Measurements from ENCODE around the gene SFT2D2.

SFT2D2 gene

DNA sequence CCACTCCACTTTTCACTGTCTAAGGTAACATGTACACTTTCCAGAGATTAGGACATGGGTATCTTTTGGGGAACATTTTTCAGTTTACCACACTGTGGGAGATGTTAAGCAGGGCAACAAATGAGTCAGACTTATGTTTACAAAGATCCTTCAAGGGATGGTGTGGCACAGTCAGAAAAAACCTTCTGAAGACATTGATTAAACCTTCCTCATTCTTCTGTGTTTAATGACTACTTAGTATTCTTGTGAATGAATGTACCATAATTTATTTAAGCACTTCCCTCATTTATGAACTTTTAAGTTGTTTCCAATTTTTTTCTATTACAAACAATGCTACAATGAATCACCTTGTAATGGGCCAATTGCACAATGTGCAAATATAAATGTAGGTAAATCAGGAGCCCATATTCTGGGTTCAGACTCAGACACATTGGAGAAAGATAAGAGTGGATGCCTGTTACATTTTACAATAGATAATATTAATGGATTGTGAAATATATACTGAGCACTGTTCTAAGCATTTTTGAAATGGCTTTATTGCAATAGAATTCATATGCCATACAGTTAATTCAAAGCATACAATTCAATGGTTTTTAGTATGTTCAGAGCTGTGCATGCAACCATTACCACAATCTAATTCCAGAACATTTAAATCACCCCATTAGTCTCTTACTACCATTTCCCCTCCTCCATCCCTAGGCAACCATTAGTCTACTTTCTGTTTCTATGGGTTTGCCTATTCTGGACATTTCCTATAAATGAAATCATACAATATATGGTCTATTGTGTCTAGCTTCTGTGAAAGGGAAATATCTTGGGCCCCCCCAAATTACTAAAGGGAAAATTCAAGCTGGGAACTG, 1.9 kb upstream of the SFT2D2 start:
- DNase-seq: no peak

DNA sequence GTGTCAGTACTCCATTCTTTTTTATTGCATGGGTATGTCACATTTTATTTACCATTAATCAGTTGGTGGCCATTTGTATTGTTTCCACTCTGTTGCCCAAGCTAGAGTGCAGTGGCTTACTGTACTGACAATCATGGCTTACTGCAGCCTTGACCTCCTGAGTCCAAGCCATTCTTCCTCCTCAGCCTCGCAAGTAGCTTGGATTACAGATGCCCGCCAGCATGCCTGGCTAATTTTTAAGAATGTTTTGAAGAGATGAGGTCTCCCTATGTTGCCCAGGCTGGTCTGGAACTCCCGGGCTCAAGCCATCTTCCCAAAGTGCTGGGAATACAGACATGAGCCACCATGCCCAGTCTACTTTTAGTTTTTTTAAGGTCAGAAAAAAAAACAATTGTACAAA, 813 bp upstream of the SFT2D2 start:
- no peak for DNase-seq

DNA sequence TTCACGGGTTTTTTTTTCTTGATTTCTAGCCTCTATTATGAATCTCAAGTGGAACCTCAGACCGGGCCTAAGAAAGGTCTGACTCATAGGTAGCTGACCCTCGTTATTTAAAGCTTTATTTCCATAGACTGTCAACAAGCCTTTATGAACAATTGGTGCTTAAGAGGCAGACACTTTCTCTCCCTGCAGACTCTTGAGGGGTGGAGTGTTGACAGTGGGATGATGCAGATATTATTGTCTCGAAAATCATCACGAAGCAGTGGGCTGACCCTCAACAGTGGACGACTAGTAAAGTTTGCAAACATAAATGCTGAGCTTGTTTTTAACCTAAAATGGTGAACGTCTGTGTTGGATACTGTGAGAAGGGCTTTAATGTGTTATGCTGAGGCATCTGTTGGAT, 1.8 kb downstream of the SFT2D2 start:
- no peak for DNase-seq

DNA sequence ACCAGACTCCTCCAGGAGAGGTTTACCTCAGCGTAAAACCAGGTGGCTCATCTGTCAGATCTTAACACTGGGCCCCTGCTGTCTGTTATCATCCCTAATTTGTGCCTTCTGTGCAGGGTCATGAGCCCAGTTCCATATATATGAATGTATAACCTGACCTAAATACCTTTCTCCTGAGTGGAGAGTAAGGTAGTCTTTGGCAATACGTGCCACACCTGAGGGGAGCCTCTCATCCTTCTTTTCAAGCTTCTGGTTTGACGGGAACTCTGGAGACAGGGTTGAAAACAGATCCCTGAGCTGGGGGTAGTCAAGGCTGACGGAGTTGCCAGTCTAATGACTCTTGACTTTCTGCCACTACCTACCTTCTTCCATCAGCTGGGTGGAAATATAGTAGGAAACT, 4.1 kb downstream of the SFT2D2 start:
- no peak for DNase-seq

DNA sequence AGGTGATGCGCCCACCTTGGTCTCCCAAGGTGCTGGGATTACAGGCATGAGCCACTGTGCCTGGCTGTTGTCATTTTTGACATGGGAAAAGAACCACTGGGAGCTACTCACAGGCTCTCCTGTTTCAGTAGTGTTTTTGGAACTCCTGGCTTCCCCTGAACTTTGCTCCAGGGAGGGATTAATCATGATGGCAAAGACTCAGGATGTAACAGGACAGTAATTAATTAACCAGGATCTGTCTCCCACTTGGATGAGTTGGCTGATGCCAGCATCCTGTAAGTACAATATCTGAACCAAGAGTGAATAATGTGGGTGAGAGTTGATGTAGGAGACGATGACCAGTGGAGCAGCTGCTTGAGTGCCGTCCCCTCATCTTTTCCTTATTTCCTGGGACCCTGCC, 4.9 kb downstream of the SFT2D2 start:
- DNase-seq: no peak

DNA sequence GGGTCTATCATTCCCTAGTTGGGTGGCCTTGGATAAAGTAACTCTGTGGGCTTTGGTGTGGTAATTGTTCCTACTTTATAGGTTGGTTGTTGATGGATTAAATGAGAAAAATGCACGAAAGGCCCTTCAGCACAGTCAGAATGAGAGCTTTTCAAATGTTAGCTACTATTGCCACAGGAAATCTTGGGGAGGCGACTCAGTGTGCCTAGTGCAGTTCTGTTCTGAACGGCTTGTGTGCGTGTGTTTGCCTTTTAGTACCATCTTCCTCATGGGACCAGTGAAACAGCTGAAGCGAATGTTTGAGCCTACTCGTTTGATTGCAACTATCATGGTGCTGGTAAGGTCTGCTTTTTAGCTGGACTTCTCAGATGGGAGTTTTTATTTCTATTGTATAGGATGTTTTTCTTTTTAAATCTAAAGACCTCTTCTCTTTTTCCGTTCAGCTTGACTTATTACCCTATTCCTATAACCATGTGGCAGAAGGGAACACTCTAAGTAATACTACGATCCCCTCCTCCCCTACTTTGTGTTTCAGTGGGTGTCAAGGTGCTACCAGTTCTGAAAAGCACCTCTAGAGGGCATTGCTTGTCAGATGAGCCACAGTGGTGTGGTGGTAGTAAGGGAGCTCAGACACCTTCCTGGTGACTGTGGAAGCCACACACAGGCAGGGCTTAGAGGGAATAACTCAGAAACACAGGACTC, 9.2 kb downstream of the SFT2D2 start:
- peak; percentile 7 for DNase-seq

DNA sequence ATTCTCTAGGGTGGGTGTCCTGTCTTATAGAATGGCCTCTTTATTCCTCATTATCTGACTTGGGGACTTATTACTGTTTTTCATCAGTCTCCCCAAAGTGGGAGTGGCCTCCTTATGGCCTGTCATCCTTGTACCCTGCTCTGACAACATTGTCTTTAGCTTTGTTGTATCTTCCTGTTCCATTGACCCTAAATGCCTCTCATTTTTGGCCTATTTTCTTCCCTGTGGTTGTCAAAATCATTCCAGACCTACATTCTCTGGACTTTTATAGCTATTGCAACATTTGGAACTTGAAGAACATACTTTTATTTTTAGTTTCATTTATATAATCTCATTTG, 9.7 kb downstream of the SFT2D2 start:
- no peak for DNase-seq

DNA sequence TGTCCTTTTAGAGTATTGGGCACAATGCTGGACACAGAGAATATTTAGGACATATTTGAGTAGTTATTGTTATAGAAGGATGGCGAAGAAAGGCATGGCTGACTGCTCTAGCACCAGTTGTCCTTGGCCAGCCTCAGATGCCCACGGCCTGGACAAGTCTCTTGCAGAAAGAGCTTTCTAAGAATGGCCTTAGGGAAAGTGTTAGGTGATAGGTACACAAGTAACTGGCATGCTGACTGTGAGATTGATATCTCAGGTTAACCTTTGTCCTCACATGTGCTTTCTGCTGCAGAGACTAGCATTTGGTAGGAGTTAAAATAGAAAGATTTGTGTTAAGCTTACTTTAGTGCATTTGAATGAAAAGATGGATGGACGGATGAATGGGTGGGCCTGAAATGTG, 10.1 kb downstream of the SFT2D2 start:
- DNase-seq: no peak

DNA sequence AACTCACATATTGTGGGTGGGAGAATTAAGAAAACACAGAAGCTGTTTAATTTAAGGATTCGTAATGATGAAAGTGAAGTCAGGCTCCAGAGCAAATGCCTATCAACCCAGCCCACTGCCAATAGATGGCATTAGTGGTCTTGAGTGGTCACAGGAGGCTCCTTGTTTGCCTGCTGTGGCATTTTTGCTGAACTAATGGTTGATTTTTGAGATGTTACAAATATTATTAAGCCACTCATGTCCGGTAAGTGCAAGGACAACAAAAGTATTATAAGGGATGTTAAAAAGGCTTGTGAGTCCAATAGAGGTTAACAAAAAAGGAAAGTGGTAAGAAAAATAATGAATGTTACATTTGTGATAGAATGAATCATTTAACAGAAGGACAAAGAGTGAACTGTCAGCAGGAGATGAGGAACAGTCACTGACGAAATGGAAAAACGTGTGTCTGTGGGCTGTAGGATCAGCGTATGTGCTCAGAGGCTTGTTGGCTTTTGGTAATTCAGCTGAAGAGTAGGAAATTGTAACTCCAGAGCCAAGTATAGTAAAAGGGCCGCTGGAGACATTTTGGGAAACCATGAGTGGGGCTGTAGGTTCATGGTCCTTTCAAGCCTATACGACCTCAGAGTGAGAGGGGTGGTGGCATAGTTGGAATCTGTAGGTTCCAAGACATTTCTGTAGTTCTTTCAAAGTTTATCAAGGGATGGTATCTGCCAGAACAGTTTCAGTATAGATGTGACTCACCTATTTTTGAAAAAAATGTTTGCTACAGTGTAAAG, 11.2 kb downstream of the SFT2D2 start:
- no peak for DNase-seq

DNA sequence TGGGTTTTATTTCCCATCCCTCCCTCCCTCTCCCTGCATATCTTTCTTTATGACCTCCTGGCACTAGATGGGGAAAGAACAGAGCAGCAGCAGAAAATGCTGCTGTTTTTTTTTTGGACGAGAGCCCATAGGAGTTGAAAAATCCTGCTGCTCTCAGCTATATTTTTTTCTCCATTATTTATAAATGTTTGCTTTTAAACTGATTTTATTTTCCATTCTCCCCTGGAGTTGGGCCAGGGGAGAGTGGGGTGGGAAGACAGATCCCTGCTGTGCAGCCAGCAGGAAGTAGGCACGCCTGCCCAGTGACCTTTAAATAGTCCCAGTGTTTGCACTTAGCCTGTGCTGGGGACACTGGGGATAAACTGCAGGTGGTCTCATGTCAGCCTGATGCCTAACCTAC, 17.4 kb downstream of the SFT2D2 start:
- DNase-seq: no peak

DNA sequence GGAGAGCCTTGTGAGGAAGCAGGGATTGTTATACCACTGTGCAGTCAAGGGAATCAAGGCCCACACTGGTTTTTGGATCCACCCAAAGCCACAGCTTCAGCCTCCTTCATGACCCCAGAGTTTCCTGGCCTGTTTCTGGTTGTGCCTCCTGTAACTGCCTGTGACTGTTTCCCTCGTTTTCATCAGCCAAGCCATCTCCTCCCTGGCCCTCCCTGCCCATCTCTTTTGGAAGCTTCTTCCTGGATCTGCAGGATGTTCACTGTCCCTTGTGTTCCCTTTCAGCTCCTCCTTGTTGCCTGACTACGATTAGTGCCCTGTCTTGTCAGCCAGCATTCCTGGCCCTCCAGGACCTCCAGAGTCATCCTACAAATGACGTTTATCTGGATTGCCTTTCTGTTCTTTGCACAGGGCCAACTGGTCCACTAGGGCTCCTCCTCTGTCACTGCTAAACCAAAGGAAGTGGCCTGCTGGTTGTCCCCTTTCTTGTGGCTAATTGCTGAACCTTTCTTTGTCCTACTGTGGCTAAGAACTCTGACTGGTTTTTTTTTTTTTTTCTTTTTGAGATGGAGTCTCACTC, 17.9 kb downstream of the SFT2D2 start:
- no peak for DNase-seq

DNA sequence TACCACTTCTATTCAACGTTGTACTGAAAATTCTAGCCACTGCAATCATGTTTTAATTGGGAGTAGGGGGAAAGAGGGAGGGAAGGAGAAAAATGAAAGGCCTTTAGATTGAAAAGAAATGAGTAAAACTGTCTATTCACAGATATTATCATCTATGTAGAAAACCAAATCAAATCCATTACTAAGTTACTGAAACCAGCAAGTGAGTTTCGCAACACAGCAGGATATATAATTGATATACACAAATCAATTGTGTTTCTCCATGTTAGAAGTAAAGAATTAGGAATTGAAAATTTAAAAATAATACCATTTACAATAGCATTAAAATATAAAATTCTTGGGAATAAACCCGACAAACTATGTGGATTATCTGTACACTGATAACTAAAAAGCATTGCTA, 19.2 kb downstream of the SFT2D2 start:
- no peak for DNase-seq

DNA sequence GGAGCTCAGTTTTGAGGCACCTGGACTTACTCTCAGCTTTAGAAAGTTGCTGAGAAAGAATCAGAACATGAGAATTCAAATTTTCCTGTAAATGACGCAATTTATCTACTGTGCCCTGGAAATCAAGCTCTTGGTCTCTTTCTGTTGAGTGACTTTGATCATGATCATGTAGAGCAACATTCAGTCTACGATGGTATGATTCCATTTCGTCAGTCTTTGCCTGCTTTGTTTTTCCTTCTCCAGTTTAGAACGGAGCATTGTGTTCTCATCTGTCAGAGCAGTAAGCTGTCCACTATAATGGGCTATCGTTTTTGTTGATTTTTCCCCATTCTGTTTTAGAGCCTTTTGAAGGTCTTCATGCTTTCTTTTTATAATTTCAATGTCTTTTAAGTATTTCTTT, 20.7 kb downstream of the SFT2D2 start:
- DNase-seq: no peak

DNA sequence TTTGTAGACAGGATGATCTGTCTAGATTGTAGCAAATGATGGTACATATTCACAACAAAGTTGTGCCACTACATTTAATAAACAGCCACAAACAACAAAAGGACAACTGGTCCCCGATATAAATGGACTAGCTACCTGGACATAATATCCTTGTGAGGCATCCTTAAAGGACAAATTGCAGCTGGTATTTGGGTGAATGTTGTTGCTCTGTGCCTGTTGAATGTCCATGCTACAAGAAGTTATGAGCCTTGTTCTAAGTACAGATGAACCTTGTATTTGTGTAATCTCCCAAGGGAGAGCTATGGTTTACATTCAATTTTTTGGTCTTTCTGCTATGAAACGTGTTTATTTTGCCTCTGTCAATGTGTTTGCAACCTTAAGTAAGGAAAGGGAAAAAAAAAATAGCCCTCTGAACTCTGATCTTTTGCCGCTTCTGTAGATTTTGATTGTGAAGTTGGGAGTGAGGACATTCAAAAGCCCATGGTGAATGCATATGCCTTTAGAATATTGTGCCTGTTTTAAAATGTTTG, 26.5 kb downstream of the SFT2D2 start:
- no peak for DNase-seq

DNA sequence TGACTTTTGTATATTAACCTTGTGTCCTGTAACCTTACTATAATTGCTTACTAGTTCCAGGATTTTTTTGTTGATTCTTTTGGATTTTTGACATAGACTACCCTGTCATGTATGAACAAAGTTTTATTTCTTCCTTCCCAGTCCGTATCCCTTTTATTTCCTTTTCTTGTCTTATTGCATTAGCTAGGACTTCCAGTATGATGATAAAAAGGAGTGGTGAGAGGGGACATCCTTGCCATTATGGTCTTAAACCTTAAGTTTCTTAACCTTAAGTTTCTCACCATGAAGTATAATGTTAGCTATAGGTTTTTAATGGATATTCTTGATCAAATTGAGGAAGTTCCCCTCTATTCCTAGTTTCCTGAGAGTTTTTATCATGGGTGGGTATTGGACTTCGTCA, 30.4 kb downstream of the SFT2D2 start:
- DNase-seq: no peak

DNA sequence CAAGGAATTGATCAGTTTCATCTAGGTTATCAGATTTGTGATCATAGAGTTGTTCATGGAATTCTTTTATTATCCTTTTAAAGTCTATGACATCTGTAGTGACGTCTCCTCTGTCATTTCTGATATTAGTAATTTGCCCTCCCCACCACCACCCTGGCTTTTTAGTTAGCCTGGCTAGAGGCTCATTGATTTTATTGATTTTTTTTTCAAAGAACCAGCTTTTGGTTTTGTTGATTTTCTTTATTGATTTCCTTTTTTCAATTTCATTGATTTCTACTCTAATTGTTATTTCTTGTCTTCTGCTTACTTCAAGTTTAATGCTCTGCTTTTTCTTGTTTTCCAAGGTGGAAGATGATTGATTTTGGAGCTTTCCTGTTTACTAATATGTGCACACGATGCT, 31.6 kb downstream of the SFT2D2 start:
- no peak for DNase-seq

DNA sequence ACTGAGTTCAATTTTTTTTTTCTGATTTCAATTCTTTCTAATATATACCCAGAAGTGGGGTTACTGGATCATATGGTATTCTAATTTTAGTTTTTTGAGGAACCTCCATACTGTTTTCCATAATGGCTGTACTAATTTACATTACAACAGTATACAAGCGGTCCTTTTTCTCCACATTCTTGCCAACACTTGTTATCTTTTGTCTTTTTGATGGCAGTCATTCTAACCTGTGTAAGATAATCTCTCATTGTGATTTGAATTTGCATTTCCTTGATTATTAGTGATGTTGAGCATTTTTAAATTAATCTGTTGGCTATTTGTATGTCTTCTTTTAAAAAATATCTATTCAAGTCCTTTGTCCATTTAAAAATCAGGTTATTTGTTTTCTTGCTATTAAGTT, 33.8 kb downstream of the SFT2D2 start:
- DNase-seq: no peak

DNA sequence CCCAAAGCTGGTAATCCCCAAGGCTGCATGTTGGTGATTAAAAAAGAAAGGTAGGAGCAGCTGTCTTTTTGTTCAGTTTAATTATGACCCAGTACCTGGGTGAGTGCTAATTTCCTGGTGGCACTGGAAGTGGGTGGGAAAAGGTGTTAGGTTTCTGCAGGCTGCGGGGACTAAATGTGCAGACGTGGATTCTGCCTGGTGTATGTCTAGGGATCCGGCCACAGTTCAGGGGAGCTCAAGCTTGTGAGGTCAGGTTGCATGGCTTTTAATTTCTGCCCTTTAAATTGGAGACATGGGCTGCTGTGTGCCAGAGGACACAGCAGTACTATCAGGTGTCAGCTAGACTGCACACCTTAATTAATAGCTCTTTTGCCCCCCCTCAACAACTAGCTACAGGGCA, 34.6 kb downstream of the SFT2D2 start:
- peak; percentile 29 for DNase-seq

DNA sequence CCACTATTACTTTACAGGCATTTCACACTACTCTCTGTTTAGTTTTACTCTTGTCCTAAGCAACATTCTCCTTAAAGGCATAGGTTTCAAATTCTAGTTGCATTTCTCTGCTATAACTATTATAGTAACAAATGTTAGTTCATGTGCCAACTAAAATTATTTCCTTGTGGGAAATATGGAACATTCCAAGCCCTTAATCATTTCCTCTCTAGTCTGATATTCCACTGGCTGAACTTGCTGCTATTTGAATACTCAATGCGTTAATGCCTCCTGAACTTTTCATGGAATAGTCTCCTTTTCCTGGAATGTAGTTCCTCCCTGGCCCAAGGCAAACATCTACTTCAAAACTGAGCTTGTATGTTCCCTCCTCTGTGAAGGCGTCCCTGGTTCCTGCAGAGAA, 35.6 kb downstream of the SFT2D2 start:
- DNase-seq: no peak

DNA sequence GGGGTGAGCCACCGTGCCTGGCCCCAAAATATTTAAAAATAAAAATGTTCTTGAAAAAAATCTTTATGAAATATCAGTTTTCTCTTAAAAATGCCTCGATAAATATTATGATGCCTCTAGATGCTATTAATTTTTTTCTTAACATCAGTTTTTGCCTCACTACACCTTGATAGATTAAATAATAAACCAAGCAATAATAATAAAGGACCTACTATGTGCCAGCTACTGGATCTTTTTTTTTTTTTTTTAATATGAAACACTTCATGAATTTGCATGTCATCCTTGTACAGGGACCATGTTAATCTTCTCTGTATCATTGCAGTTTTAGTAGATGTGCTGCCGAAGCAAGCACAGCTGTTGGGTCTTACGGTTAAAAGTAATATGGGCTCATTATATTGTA, 37.3 kb downstream of the SFT2D2 start:
- no peak for DNase-seq

DNA sequence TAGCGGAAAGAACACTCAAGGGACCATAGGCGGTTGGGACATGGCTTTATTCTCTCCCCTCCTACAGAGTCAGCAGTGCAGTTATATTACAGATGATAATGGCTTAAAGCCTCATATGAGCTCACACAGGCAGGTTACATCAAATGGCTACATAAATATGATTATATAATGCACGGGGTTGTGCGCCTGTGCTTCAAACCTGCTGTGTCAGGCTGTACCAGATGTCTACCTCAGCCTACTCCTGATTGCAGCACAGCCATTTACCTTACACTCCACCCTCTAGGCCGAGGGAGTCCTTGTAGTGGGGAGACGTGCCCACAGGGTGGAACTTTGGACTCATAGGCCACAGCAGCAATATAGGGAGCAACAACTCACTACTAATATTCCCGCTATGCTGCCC, 38.5 kb downstream of the SFT2D2 start:
- DNase-seq: no peak

DNA sequence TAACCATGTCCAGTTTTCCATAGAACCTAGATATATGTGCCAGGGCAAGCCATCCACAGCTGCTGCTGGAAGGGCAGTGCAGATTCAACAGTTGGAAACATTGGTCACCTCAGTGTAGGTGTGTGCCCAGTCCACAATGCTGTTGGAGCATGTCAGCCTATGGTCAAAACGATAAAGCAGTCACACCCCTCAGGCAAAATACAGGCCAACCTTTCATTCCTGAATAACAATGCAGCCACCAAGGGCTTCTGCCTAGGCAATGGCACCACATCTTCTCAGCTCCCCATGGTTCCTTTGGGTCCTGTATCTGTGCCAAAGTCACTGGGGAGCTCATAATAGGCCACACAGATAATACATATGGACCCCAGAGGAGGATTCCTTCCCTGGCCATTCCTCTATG, 39.8 kb downstream of the SFT2D2 start:
- no peak for DNase-seq

DNA sequence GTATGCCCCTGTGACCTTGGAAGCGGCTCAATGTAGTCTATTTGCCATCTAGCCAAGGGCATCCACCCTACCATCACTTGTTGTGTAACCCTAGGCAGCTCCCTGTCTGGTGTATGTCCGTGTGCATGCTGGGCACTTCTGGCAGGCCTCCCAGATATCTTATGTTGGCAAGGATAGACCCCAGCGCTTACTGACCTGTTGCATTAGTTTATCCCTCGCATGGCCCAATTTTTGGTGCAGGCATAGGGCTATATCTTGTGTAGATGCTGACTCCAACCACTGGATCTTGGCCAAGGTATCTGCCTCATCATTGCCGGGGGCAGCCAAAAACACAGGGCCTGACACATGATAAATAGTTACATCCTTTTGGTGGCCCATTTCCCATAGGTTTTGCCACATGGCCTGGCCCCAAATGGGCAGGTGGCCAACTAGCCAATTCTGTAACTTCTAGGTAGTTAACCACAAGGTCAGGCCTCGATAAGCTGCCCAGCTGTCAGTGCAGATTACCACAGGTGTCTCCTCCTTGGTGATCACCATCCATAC, 40.9 kb downstream of the SFT2D2 start:
- no peak for DNase-seq

All from NCI-H2081 treated with DMSO at 0.1 percent for 48 hours (cell line).